IMR-90 (cell line): Measurements from ENCODE around the gene PITX2.
A peak's percentile ranks its signal among the peaks of the same experiment; 100 is the strongest.

Experiments used
- CEBPB ChIP-seq: IDR thresholded peaks from 2 replicates; pipeline ENCODE4 v1.6.1; 2012; ENCODE audit warnings: low read depth, low read length, improper control_type of control experiment
- CHD1 ChIP-seq: IDR thresholded peaks from 2 replicates; pipeline ENCODE4 v1.6.1; 2012; ENCODE audit warnings: low read depth, low read length, improper control_type of control experiment
- FOS ChIP-seq: fragments of 150-350 bp; IDR thresholded peaks from 2 replicates; pipeline ENCODE4 v1.6.1; 2016; ENCODE audit warnings: low read depth, low read length
- MXI1 ChIP-seq: IDR thresholded peaks from 2 replicates; pipeline ENCODE4 v1.6.1; 2012; ENCODE audit warnings: low read depth, mild to moderate bottlenecking, low read length, moderate library complexity, borderline replicate concordance
- POLR2A ChIP-seq: IDR thresholded peaks from 2 replicates; pipeline ENCODE4 v1.6.1; 2012; ENCODE audit warnings: mild to moderate bottlenecking, low read depth, low read length
- RCOR1 ChIP-seq: IDR thresholded peaks from 2 replicates; pipeline ENCODE4 v1.6.1; 2012; ENCODE audit warnings: mild to moderate bottlenecking, low read length, improper control_type of control experiment; ENCODE audit not compliant: insufficient replicate concordance
- RFX5 ChIP-seq: IDR thresholded peaks from 2 replicates; pipeline ENCODE4 v1.8.0; 2012; ENCODE audit warnings: low read depth, mild to moderate bottlenecking, low read length, moderate library complexity
- TF ChIP-seq, protein P1 (sequence below): fragments of 150-350 bp; IDR thresholded peaks from 2 replicates; pipeline ENCODE4 v1.6.1; 2016; ENCODE audit warnings: low read depth, mild to moderate bottlenecking, low read length, moderate library complexity, borderline replicate concordance
- TF ChIP-seq, protein P2 (sequence below): conservative IDR thresholded peaks from 2 replicates; pipeline ENCODE4 v1.5.1; 2012; ENCODE audit warnings: mild to moderate bottlenecking, low read depth, low read length, improper control_type of control experiment

DNA sequence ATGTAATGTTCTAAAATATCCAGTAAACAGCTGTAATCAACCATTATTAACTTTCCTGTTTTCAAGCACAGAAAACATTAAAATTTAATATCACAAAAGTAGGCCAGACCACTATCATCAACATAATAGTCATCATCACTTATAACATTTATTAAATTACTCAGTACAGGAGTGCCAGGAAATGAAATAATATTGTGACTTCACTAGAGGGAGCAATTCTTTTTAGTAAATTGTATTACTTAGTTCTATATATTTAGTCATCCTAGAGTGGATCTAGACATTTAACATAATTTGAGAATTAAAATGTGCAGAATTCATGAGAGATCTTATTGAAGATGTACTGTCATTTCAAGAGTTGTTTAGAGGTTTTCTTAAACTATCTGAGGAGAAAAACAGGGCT lies 33.6 kb downstream of the PITX2 start:
- TF ChIP-seq POLR2A = no peak
- TF ChIP-seq, protein P1, sequence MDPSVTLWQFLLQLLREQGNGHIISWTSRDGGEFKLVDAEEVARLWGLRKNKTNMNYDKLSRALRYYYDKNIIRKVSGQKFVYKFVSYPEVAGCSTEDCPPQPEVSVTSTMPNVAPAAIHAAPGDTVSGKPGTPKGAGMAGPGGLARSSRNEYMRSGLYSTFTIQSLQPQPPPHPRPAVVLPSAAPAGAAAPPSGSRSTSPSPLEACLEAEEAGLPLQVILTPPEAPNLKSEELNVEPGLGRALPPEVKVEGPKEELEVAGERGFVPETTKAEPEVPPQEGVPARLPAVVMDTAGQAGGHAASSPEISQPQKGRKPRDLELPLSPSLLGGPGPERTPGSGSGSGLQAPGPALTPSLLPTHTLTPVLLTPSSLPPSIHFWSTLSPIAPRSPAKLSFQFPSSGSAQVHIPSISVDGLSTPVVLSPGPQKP = no peak
- TF ChIP-seq, protein P2, sequence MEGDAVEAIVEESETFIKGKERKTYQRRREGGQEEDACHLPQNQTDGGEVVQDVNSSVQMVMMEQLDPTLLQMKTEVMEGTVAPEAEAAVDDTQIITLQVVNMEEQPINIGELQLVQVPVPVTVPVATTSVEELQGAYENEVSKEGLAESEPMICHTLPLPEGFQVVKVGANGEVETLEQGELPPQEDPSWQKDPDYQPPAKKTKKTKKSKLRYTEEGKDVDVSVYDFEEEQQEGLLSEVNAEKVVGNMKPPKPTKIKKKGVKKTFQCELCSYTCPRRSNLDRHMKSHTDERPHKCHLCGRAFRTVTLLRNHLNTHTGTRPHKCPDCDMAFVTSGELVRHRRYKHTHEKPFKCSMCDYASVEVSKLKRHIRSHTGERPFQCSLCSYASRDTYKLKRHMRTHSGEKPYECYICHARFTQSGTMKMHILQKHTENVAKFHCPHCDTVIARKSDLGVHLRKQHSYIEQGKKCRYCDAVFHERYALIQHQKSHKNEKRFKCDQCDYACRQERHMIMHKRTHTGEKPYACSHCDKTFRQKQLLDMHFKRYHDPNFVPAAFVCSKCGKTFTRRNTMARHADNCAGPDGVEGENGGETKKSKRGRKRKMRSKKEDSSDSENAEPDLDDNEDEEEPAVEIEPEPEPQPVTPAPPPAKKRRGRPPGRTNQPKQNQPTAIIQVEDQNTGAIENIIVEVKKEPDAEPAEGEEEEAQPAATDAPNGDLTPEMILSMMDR = peak; percentile 31
- TF ChIP-seq MXI1 = no peak
- no peak for TF ChIP-seq CHD1
- no peak for TF ChIP-seq RCOR1
- TF ChIP-seq CEBPB = no peak
- TF ChIP-seq FOS = no peak
- no peak for TF ChIP-seq RFX5
